Testis (tissue), 2 donors: Measurements from ENCODE around the gene SPATA20.

Experiments
- POLR2A ChIP-seq: fragments of 450-650 bp; IDR thresholded peaks from one replicate; pipeline ENCODE4 v1.6.1; 2017; ENCODE audit warnings: antibody characterized with exemption, mild to moderate bottlenecking, moderate library complexity
- TF ChIP-seq, protein P1 (sequence below), 3 experiments: fragments of 450-650 bp in 2 of 3; fragments of 200-600 bp in 1 of 3; sonication (generic) in 1 of 3; IDR thresholded peaks; one replicate each; pipeline ENCODE4 v1.5.1; 2016 to 2019; ENCODE audit warnings: antibody characterized with exemption in 3 of 3, mild to moderate bottlenecking in 2 of 3, moderate library complexity in 1 of 3

DNA sequence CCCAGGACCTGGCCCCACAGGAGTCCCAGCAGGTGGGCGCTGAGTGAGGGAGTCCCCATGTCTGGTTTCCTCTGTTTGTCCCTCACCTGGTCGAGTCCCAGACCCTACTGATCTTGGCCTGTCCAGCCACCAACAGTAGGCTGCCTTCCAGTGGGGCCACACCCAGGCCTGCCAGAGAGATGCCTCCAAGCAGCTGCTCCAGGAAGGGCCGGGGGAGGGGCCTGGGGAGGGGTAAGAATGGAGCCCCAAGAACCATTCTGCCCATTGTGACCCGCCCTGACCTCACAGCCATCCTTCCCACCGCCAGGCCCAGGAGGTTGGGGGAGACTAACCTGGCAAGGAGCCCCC, 736 bp downstream of the SPATA20 start:
- TF ChIP-seq, protein P1, sequence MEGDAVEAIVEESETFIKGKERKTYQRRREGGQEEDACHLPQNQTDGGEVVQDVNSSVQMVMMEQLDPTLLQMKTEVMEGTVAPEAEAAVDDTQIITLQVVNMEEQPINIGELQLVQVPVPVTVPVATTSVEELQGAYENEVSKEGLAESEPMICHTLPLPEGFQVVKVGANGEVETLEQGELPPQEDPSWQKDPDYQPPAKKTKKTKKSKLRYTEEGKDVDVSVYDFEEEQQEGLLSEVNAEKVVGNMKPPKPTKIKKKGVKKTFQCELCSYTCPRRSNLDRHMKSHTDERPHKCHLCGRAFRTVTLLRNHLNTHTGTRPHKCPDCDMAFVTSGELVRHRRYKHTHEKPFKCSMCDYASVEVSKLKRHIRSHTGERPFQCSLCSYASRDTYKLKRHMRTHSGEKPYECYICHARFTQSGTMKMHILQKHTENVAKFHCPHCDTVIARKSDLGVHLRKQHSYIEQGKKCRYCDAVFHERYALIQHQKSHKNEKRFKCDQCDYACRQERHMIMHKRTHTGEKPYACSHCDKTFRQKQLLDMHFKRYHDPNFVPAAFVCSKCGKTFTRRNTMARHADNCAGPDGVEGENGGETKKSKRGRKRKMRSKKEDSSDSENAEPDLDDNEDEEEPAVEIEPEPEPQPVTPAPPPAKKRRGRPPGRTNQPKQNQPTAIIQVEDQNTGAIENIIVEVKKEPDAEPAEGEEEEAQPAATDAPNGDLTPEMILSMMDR (IDR thresholded peaks at IDR 0.05): no peak
- TF ChIP-seq POLR2A: no peak
